Ovary (tissue), 9 donors: ENCODE measurements around the gene PAQR7. TPM values are rescaled to one million over a fixed set of nuclear protein-coding genes. Genes with fewer than 3 reads are reported as not detected.
A peak's percentile ranks its signal among the peaks of the same experiment; 100 is the strongest.

ENCODE experiments used
- DNase-seq, 5 donors: peaks; one replicate each; pipeline ENCODE4 v3.0.0-alpha.2; 2019 to 2020
- H3K27ac ChIP-seq, 2 donors: fragments of 200-600 bp; one replicate each; pipeline versions ENCODE4 v1.5.1 to v1.8.0; 2019 to 2022
- H3K27me3 ChIP-seq: fragments of 200-600 bp; one replicate; pipeline ENCODE4 v1.8.0; 2022
- H3K36me3 ChIP-seq: fragments of 200-600 bp; sonication (generic); one replicate; pipeline ENCODE4 v1.5.1; 2019
- H3K4me1 ChIP-seq: one replicate; pipeline ENCODE4 v1.8.1; 2013; ENCODE audit warnings: mild to moderate bottlenecking, moderate library complexity; ENCODE audit not compliant: insufficient read depth
- H3K4me3 ChIP-seq: fragments of 200-600 bp; sonication (generic); one replicate; pipeline ENCODE4 v1.5.1; 2017
- H3K9me3 ChIP-seq, 2 donors: fragments of 200-600 bp in 1 of 2; sonication (generic) in 1 of 2; one replicate each; pipeline versions ENCODE4 v1.5.1 to v1.8.1; 2013 to 2019; ENCODE audit warnings: mild to moderate bottlenecking in 1 of 2, moderate library complexity in 1 of 2
- CTCF ChIP-seq, 3 donors: fragments of 450-650 bp in 2 of 3; fragments of 200-600 bp in 1 of 3; IDR thresholded peaks; one replicate each; pipeline versions ENCODE4 v1.5.1 to v1.8.0; 2016 to 2022; ENCODE audit warnings: antibody characterized with exemption in 3 of 3, mild to moderate bottlenecking in 1 of 3
- EP300 ChIP-seq: sonication (generic); formaldehyde crosslinking; IDR thresholded peaks from one replicate; pipeline ENCODE4 v1.6.1; 2017; ENCODE audit warnings: antibody characterized with exemption
- POLR2A ChIP-seq: fragments of 450-650 bp; IDR thresholded peaks from one replicate; pipeline ENCODE4 v1.6.1; 2017; ENCODE audit warnings: antibody characterized with exemption, mild to moderate bottlenecking, moderate library complexity
- WGBS, 3 donors: extraction: QIAGEN DNeasy Blood & Tissue Kit in 1 of 3; methylation state at CpG; one replicate each; pipeline versions ENCODE4 v1.1.5 to v1.1.7; 2013 to 2017; 5-methylcytosine and 5-hydroxymethylcytosine counted together
- intact Hi-C, 4 donors: fragments of 100-400 bp; cut with DNase I; formaldehyde crosslinking; loops; one replicate each; pipeline versions ENCODE4 v1.11.0 to v1.15.1; 2022 to 2023
- polyA plus RNA-seq, 2 donors: library from polyadenylated mRNA; stranded (reverse); fragments of 200-250 nt in 1 of 2; fragments of 350-450 nt in 1 of 2; fragmentation: Illumina TruSeq in 1 of 2; extraction: RNeasy Lipid Tissue Mini Kit (QIAGEN cat#74804) in 1 of 2; gene quantifications; one replicate each; pipeline ENCODE4 v1.2.3, GENCODE V29; 2013 to 2014
- total RNA-seq, 7 donors: library from RNA; depleted of rRNA in 2 of 7; stranded (reverse); fragments of >200 nt in 2 of 7; fragmentation: NEBNext Ultra II Directional in 3 of 7; extraction: Animal tissue kit (Norgen Biotek cat#: 25700) in 3 of 7; gene quantifications; one replicate each; pipeline versions ENCODE4 v1.1.0 to v1.2.4, GENCODE V29; 2016 to 2023
- donor health status: DM: no; HTN: no; CAD: no; lungs with moderate emphysema.
- donor health status: DM: no; HTN: no; CAD: no.
- donor health status: Bipolar disorder and iron deficiency.
- donor health status: DM: yes; HTN: yes; CAD: no.
- donor health status: DM: no; HTN: no; CAD: no.
- donor health status: DM: yes; HTN: yes; CAD: no.

Gene PAQR7
- total and polyA plus RNA-seq, 9 donors, result 8.6 to 98.1 (median 57.7) TPM

DNA sequence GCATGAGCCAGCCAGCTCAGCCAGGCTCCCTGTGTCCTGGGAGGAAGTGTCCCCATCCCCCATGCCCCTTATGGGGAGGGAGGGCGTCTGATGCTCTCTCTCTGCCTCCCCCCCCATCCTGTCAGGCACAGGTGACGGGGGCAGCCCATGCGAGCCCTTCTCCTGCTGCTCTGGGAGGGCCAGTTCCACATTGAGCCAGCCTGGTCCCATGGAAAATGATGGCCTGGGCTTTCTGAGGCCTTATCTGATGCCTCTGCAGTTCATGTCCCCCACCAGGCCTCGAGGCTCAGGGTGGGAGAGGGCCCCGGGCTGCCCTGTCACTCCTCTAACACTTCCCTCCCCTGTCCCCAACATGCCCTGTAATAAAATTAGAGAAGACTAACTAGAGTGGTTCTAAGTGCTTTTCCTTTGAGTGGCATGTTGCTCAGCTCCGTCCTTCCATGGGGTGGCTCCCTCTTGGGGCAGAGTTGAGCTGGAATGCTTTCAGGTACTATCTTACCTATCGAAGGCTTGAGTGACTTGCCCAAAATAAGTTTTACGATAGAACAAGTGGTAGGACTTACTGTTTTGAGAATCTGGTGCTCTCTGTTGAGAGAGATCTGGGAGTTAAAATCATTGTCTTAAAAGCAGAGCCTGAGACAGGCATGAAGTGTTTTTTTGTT is 57.5 kb downstream of the PAQR7 start:
- H3K4me3 ChIP-seq, result no peak overlapping the region
- TF ChIP-seq CTCF (IDR thresholded peaks at IDR 0.05) (no peak), EP300 (no peak), POLR2A (no peak)
- H3K27me3 ChIP-seq, result no peaks in the 10 kb centered on the region
- peak in 1 of 5 donors; percentile 29 for DNase-seq
- H3K36me3 ChIP-seq, result no peaks in the 10 kb centered on the region
- no peaks in the 10 kb centered on the region for H3K9me3 ChIP-seq
- 45 to 51% (median 46%) methylated on average over 8 of the region's 8 CpGs for WGBS, 3 donors
- peaks cover 14% of the 10 kb centered on the region for H3K4me1 ChIP-seq
- intact Hi-C loops, result no loop called here
- H3K27ac ChIP-seq, result no peak overlapping the region

DNA sequence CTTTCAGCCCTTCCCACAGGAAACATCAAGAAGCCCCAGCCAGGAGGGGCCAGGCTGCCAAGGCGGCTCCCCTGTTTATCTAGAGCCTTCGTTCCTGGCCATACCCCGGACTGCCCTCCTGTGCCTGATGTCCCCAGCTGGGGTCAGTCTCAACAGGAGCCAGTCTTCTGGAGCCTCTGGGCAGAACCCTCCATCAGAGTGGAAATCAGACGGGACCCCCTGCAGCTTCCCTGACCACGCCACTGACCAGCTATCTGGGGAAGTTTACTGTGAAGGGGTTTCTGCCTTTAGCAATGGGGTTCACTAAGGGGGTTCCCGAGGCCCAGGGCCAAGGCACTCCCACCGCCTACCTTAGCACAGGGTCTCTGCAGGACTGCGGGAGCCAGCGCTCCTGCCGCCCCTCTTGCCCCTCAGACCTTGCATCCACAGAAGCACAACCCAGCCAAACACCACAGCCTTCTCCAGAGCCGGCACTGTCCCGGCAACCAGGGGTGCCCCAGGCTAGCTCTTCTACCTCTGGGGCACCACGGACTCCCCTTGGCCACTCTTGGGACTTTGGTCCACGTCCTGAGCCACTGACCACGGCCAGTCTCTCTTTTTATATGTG is 59.3 kb downstream of the PAQR7 start:
- TF ChIP-seq EP300 (no peak), POLR2A (no peak), CTCF (IDR thresholded peaks at IDR 0.05) (no peak)
- WGBS, 3 donors, result 75 to 85% (median 79%) methylated on average over 15 of the region's 15 CpGs
- H3K36me3 ChIP-seq, result no peaks in the 10 kb centered on the region
- no peaks in the 10 kb centered on the region for H3K27me3 ChIP-seq
- DNase-seq, result no peak
- H3K4me3 ChIP-seq, result no peak overlapping the region
- H3K9me3 ChIP-seq, result no peaks in the 10 kb centered on the region
- intact Hi-C loops, result no loop called here
- H3K4me1 ChIP-seq, result peaks cover 10% of the 10 kb centered on the region
- H3K27ac ChIP-seq, result no peak overlapping the region

DNA sequence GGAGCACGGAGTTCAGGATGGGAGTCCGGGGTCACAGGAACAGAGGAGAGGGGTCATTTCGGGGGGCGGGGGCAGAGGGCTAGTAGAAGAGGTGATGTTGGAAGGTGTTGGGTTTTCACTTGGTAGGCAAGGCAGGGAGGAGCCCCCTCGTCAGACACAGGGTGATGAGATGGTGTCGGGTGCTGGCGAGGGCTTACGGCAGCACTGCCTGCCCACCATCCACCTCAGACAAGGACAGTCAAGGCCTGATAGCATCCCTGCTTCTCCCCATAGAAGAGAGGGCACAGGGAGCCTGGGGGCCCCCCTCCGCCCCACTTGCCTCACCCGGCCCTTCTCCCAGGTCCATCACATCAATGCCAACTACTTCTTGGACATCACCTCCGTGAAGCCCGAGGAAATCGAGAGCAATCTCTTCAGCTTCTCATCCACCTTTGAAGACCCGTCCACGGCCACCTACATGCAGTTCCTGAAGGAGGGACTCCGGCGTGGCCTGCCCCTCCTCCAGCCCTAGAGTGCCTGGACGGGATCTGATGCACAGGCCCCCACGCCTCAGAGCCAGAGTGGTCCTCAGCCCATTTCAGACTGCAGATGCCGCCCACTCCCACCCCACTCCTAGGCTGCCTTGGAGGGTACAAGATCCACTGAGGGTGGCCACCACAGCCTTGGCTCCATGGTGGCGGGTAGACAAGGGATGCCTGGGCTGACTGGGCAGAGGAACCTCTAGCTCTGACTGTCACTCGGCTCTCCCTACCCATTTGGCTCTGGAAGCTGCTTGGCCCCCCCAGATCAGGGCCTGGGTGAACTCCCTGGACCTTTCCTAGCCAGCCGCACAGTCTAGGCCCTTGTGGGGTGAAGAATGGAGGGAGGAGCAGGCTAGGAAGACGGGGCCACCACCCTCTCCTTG is 60.0 kb downstream of the PAQR7 start:
- Histone ChIP-seq H3K4me1 (peaks cover 6% of the 10 kb centered on the region), H3K27me3 (no peaks in the 10 kb centered on the region), H3K27ac (no peak overlapping the region), H3K36me3 (no peaks in the 10 kb centered on the region), H3K4me3 (no peak overlapping the region), H3K9me3 (no peaks in the 10 kb centered on the region)
- WGBS, 3 donors, result 85 to 88% (median 86%) methylated on average over 23 to 24 of the region's 24 CpGs
- intact Hi-C loops, result no loop called here
- DNase-seq, result no peak
- TF ChIP-seq POLR2A (no peak), CTCF (IDR thresholded peaks at IDR 0.05) (no peak), EP300 (no peak)

- DNase-seq, result no peak
- H3K9me3 ChIP-seq, result no peaks in the 10 kb centered on the region
These were observed 60.9 kb downstream of the PAQR7 start for GRCh38 chr1:25814549-25815087.

More at GRCh38 chr1:25814549-25815087, 60.9 kb downstream of the PAQR7 start:
- 87 to 90% (median 87%) methylated on average over 7 of the region's 7 CpGs for WGBS, 3 donors
- Histone ChIP-seq H3K27ac (no peak overlapping the region), H3K27me3 (no peaks in the 10 kb centered on the region), H3K36me3 (no peaks in the 10 kb centered on the region), H3K4me1 (peaks cover 6% of the 10 kb centered on the region), H3K4me3 (no peak overlapping the region)
- TF ChIP-seq POLR2A (no peak), CTCF (IDR thresholded peaks at IDR 0.05) (no peak), EP300 (no peak)
- intact Hi-C loops, result loop anchor here in 1 of 4 donors (5.0 kb wide), 1 partner anchor 572 kb away; no protein-coding TSS in a partner anchor
